K562 (cell line): Measurements from ENCODE around the gene ELFN2. TPM values are rescaled to one million over a fixed set of nuclear protein-coding genes. Genes with fewer than 3 reads are reported as not detected.

Source experiments
- ATAC-seq: fragments of 200-7000 bp; cut with Tn5 transposase; 3 replicates; pipeline ENCODE4 v1.9.1; 2020; ENCODE audit warnings: moderate library complexity
- BruUV-seq: library from RNA; stranded (reverse); fragments of 400-500 nt; replicated peaks from 2 replicates; lab custom pipeline; 2021; lab: Mats Ljungman, UMichigan
- CTCF ChIA-PET: fragments of 300-600 bp; formaldehyde crosslinking; extraction: SDS; loops from one replicate; lab custom pipeline; 2021; ENCODE audit warnings: low intra/inter-chr PET ratio; lab: Yijun Ruan, JAX
- POLR2A ChIA-PET: fragments of 300-600, 350-650 bp; sonication (Branson Sonifier 250); formaldehyde crosslinking; extraction: SDS; loops from one replicate; lab custom pipeline; 2021; ENCODE audit warnings: antibody characterized with exemption, inconsistent platforms; lab: Yijun Ruan, JAX
- DNase-seq, 4 experiments: peaks; one replicate each; pipeline versions ENCODE4 v3.0.0 to v3.0.0-alpha.2; 2011 to 2018; ENCODE audit warnings: low spot score in 3 of 4, mixed read lengths in 3 of 4; ENCODE audit errors: extremely low read depth in 1 of 4
- FAIRE-seq: peaks from 2 replicates; lab custom pipeline; 2011; peaks lifted over from hg19 to GRCh38; lab: Jason Lieb, UNC
- H2AFZ ChIP-seq: 2 replicates; pipeline ENCODE4 v1.6.0; 2011; ENCODE audit warnings: low read depth, low read length, control low read depth, inconsistent platforms
- H3K27ac ChIP-seq: fragments of 200-600 bp; 3 replicates; pipeline ENCODE4 v1.8.0; 2011; ENCODE audit warnings: low read depth, mild to moderate bottlenecking, control low read depth, inconsistent platforms, low read length, moderate library complexity, mixed read lengths; ENCODE audit errors: extremely low read depth
- H3K27me3 ChIP-seq, 2 experiments: fragments of 300-600 bp in 1 of 2; 2 replicates in 1 of 2; 3 replicates in 1 of 2; pipeline versions ENCODE4 v1.6.0 to v1.8.0; 2011; ENCODE audit warnings: inconsistent platforms in 2 of 2, low read length in 2 of 2, mild to moderate bottlenecking in 1 of 2, mixed read lengths in 1 of 2, moderate library complexity in 1 of 2; ENCODE audit not compliant: control insufficient read depth in 2 of 2, insufficient read depth in 2 of 2
- H3K36me3 ChIP-seq: fragments of 300-600 bp; 3 replicates; pipeline ENCODE4 v1.8.0; 2011; ENCODE audit warnings: mild to moderate bottlenecking, low read length, inconsistent platforms; ENCODE audit not compliant: control insufficient read depth, insufficient read depth
- H3K4me1 ChIP-seq, 2 experiments: fragments of 200-600 bp in 1 of 2; replicated peaks in 1 of 2; 2 replicates in 1 of 2; 3 replicates in 1 of 2; pipeline versions ENCODE4 v1.5.1 to v1.8.0; 2011; ENCODE audit warnings: inconsistent platforms in 2 of 2, low read length in 2 of 2, mild to moderate bottlenecking in 1 of 2, mixed read lengths in 1 of 2, moderate library complexity in 1 of 2; ENCODE audit not compliant: control insufficient read depth in 2 of 2, insufficient read depth in 2 of 2
- H3K4me2 ChIP-seq: 2 replicates; pipeline ENCODE4 v1.6.1; 2011; ENCODE audit warnings: low read length, control low read depth, inconsistent platforms, mixed read lengths; ENCODE audit not compliant: insufficient read depth
- H3K4me3 ChIP-seq: fragments of 200-600 bp; sonication (generic), shearing (Covaris generic); 2 replicates; pipeline ENCODE4 v1.5.1; 2016; ENCODE audit warnings: control low read depth, inconsistent platforms
- H3K79me2 ChIP-seq: fragments of 200-600 bp; 3 replicates; pipeline ENCODE4 v1.8.0; 2011; ENCODE audit warnings: low read length, inconsistent platforms; ENCODE audit not compliant: control insufficient read depth, insufficient read depth
- H3K9ac ChIP-seq, 2 experiments: 2 replicates each; pipeline versions ENCODE4 v1.6.0 to v1.6.1; 2011; ENCODE audit warnings: low read depth in 2 of 2, low read length in 2 of 2, control low read depth in 1 of 2, inconsistent platforms in 1 of 2, mild to moderate bottlenecking in 1 of 2, mixed read lengths in 1 of 2; ENCODE audit not compliant: insufficient read depth in 1 of 2
- H3K9me1 ChIP-seq: one replicate; pipeline ENCODE4 v1.6.0; 2011; ENCODE audit warnings: inconsistent platforms, mild to moderate bottlenecking, low read length, moderate library complexity; ENCODE audit not compliant: control insufficient read depth, insufficient read depth
- H3K9me3 ChIP-seq: replicated peaks from 2 replicates; pipeline ENCODE4 v1.5.1; 2011; ENCODE audit warnings: low read depth, low read length, inconsistent platforms; ENCODE audit not compliant: control insufficient read depth, insufficient read depth
- H4K20me1 ChIP-seq: replicated peaks from 2 replicates; pipeline ENCODE4 v1.6.1; 2011; ENCODE audit warnings: low read length, inconsistent platforms, mixed read lengths; ENCODE audit not compliant: control insufficient read depth, insufficient read depth
- BCLAF1 ChIP-seq, 2 experiments: fragments of 450-650 bp in 1 of 2; IDR thresholded peaks; 2 replicates each; pipeline ENCODE4 v1.6.1; 2011 to 2017; ENCODE audit warnings: low read depth in 2 of 2, antibody characterized with exemption in 1 of 2, borderline replicate concordance in 1 of 2, low read length in 1 of 2, mild to moderate bottlenecking in 1 of 2, mixed read lengths in 1 of 2; ENCODE audit not compliant: control insufficient read depth in 1 of 2
- C11orf30 ChIP-seq: fragments of 450-650 bp; IDR thresholded peaks from 2 replicates; pipeline ENCODE4 v1.6.1; 2016; ENCODE audit warnings: low read depth, mild to moderate bottlenecking
- NFE2 ChIP-seq: IDR thresholded peaks from 2 replicates; pipeline ENCODE4 v1.6.1; 2014; ENCODE audit warnings: antibody characterized with exemption, low read depth
- PREB ChIP-seq: sonication (generic); formaldehyde crosslinking; IDR thresholded peaks from 2 replicates; pipeline ENCODE4 v1.8.1; 2023; ENCODE audit warnings: mild to moderate bottlenecking, missing genetic modification reagents
- XRCC5 ChIP-seq: fragments of 200-400 bp; formaldehyde crosslinking; IDR thresholded peaks from 2 replicates; pipeline ENCODE4 v1.6.1; 2017; ENCODE audit warnings: low read depth, mild to moderate bottlenecking, low read length
- ZNF407 ChIP-seq: fragments of 450-650 bp; IDR thresholded peaks from 2 replicates; pipeline ENCODE4 v1.6.1; 2016; ENCODE audit warnings: low read depth
- WGBS: fragments of 100-300 bp; shearing (Covaris generic); methylation state at CpG from one replicate; pipeline ENCODE4 v1.1.6; 2016; ENCODE audit warnings: low coverage, mixed read lengths; ENCODE audit not compliant: insufficient coverage; ENCODE audit errors: missing lambda C conversion rate; 5-methylcytosine and 5-hydroxymethylcytosine counted together
- in situ Hi-C: fragments of 300-500 bp; cut with MboI; formaldehyde crosslinking; loops from 4 replicates; pipeline ENCODE4 v1.15.0; 2018; ENCODE audit warnings: inconsistent platforms, mixed read lengths
- intact Hi-C: fragments of 100-400 bp; cut with micrococcal nuclease; formaldehyde crosslinking; loops from 2 replicates; pipeline ENCODE4 v1.14.2; 2022
- polyA plus RNA-seq, 8 experiments: library from polyadenylated mRNA; depleted of rRNA in 4 of 8; stranded (reverse) in 5 of 8; unstranded in 3 of 8; fragments of >200 nt; fragmentation: Nextera tagmentation in 2 of 8; fragmentation: Illumina TruSeq in 1 of 8; extraction: Ambion mirVana in 2 of 8; extraction: Trizol in 1 of 8; gene quantifications; 2 replicates each; pipeline versions ENCODE4 v1.2.1 to v1.2.3, GENCODE V29; 2011 to 2014; ENCODE audit warnings: inconsistent platforms in 1 of 8, missing spikeins in 1 of 8
- total RNA-seq, 7 experiments: library from RNA; depleted of rRNA in 6 of 7; stranded (reverse); fragments of >200 nt in 6 of 7; fragmentation: Illumina TruSeq in 2 of 7; extraction: Trizol in 2 of 7; gene quantifications; 2 replicates each; pipeline versions ENCODE4 v1.2.1 to v1.2.3, GENCODE V29; 2011 to 2021; ENCODE audit warnings: low replicate concordance in 1 of 7

ELFN2 gene
- total and polyA plus RNA-seq, 9 of the 15 experiments (the other 6 are each of a cell fraction or from before 2014, with no cell fraction given): not detected

DNA sequence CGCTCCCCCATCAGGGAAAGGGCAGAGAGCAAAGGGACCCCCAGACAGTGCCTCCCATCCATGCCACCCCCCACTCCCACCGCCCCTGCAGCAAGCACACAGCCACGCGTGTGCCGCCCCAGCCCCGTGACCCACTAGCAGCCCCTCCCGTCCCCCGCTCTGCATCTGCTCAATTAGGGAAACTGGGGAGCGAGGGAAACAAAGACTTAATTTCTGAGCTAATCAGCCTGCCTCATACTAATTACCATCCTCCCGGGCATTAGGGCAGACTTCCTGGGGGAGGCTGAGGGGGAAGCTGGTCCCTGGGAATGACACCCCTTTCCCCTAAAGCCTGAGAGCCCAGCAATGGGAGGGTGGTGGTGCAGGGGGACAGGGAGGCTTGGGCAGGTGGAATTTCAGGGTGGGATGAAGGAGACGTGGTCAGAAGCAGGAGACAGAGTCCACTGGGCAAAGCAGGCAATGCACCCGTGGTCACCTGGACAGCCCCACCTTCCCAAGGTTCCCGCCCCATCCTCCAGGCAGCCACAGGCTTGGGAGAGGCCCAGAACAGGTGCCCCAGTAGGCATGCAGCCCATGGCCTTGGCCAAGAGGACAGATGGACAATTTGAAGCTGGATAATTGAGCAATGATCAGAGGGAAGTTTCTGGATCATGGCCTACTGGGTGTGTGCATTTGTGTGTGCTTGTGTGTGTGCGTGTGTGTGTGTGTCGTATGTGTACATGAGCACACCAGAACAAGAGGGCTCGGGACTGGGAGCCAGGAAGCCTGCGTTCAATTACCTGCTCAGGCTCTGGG is 20.6 kb downstream of the ELFN2 start (continued):
- TF ChIP-seq BCLAF1 (IDR thresholded peaks at IDR 0.05; ENCODE audit: borderline replicate concordance in 1 of 2, control insufficient read depth in 1 of 2, low read depth in 2 of 2, low read length in 1 of 2): no peak

DNA sequence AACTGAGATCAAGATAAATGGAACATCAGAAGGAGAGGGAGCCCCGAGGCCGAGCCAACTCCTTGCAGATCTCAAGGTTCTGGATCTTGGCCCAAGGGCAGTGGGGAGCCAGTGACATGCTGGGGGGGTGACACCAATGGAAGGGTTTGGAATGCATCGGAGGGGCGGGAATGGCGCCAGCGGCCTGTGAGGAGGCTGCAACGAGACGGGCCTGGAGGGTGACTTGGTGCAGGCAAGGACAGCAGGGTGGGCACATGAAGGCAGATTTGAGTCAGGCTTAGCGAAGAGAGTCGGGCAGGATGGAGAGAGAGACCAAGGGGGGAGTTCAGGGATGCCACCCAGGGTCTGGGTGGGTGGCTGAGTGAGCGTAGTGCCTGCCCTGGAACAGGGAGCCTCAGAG is 23.2 kb downstream of the ELFN2 start:
- Histone ChIP-seq H3K4me3 (no peak overlapping the region), H3K36me3 (no peaks in the 10 kb centered on the region), H3K9me1 (no peaks in the 10 kb centered on the region), H4K20me1 (no peaks in the 10 kb centered on the region), H3K4me2 (no peak overlapping the region), H3K79me2 (no peaks in the 10 kb centered on the region), H3K9me3 (no peaks in the 10 kb centered on the region), H3K27me3 (peaks cover 6 to 38% of the 10 kb centered on the region in 2 experiments; a peak in 4 of 5 replicates), H2AFZ (no peak overlapping the region), H3K27ac (no peak overlapping the region), H3K9ac (no peak overlapping the region), H3K4me1 (no peaks in the 10 kb centered on the region)
- ChIA-PET POLR2A (interaction anchor here (0.5 kb wide), 1 partner anchor 717 kb away, joined by 3 read pairs; no protein-coding TSS in a partner anchor), CTCF (no interaction called here)
- FAIRE-seq (no peak), ATAC-seq (no peak), DNase-seq (no peak)
- no TSS peak for BruUV-seq
- in situ Hi-C loops: no loop called here
- intact Hi-C loops: no loop called here
- 1% methylated on average over 11 of the region's 11 CpGs for WGBS
- TF ChIP-seq ZNF407 (no peak), PREB (CRISPR knock-in tag) (no peak), NFE2 (no peak), C11orf30 (no peak), XRCC5 (no peak)
